Measurements from ENCODE around the gene PDE1A.

DNA sequence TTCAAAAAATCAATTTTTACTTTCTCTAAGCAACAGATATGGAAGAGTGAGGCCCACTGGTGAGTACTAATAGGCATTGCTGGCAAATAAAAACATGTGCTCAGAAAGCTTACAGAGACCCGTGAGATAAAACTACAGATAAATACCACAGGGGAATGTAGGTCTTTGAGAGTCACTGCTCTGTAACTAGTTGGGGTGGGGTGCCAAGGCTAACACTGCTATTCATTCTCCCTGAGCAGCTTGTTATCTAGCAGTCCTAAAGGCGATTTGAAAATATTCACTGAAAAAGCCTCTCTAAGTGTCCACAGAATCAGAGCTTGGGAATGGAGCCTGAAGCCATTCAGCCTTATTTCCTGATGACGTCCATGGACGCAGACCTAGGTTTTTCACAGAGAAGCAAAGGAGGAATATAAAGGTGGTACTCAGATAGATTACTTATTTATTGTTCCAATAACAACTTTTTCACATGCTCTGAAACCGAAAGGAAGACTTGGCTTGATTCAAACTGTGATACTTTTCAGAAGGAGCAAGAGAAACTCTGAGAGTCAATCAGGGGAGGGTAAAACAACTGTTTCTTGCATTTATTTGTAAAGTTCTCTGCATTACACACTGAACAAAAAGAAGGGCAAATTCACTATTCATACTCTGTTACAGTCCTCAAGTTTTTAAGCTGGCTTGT, 252.8 kb downstream of the PDE1A start:
- TF ChIP-seq, protein P1, sequence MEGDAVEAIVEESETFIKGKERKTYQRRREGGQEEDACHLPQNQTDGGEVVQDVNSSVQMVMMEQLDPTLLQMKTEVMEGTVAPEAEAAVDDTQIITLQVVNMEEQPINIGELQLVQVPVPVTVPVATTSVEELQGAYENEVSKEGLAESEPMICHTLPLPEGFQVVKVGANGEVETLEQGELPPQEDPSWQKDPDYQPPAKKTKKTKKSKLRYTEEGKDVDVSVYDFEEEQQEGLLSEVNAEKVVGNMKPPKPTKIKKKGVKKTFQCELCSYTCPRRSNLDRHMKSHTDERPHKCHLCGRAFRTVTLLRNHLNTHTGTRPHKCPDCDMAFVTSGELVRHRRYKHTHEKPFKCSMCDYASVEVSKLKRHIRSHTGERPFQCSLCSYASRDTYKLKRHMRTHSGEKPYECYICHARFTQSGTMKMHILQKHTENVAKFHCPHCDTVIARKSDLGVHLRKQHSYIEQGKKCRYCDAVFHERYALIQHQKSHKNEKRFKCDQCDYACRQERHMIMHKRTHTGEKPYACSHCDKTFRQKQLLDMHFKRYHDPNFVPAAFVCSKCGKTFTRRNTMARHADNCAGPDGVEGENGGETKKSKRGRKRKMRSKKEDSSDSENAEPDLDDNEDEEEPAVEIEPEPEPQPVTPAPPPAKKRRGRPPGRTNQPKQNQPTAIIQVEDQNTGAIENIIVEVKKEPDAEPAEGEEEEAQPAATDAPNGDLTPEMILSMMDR (IDR thresholded peaks at IDR 0.05): no peak
- no peak for TF ChIP-seq POLR2A (IDR thresholded peaks at IDR 0.05)

Measured in esophagus squamous epithelium (tissue), 4 donors.